ENCODE data around the gene SP7. TPM values are rescaled to one million over a fixed set of nuclear protein-coding genes. Genes with fewer than 3 reads are reported as not detected.
A peak's percentile ranks its signal among the peaks of the same experiment; 100 is the strongest.

Gene SP7
- total and polyA plus RNA-seq, 9 of the 15 experiments (the other 6 are each of a cell fraction or from before 2014, with no cell fraction given) = 0.04 TPM; not detected in 8

- FAIRE-seq (no peak), DNase-seq (ENCODE audit: extremely low read depth in 1 of 4, low spot score in 3 of 4) (peak in 1 of 4 experiments; percentile 33), ATAC-seq (no peak)
- no peak within 1 kb of the TSS for H3K4me3 ChIP-seq
- in situ Hi-C loops (cut with MboI) (no loop called here), intact Hi-C loops (cut with micrococcal nuclease) (no loop called here)
- ChIA-PET POLR2A (interaction anchor here (0.6 to 1.6 kb wide), 8 partner anchors 8 to 238 kb away, joined by 3 to 12 read pairs (median 4); partner anchors contain the start of gene AAAS), CTCF (ENCODE audit: low intra/inter-chr PET ratio) (no interaction called here)
- H3K4me2 ChIP-seq (ENCODE audit: insufficient read depth, low read length) = no peak within 1 kb of the TSS
- peak within 1 kb of the TSS; percentile 60; the same call in 2 of the 3 replicates for H3K27ac ChIP-seq (ENCODE audit: extremely low read depth, low read depth, low read length)
- peaks cover 66% of the 10 kb centered on the region for H3K36me3 ChIP-seq (ENCODE audit: control insufficient read depth, insufficient read depth, low read length)
- no peaks in the 10 kb centered on the region for H4K20me1 ChIP-seq (replicated peaks; ENCODE audit: control insufficient read depth, insufficient read depth, low read length)
- peaks cover 23 to 27% of the 10 kb centered on the region in 2 experiments; a peak in 4 of 5 replicates for H3K4me1 ChIP-seq (replicated peaks in 1 of 2; ENCODE audit: control insufficient read depth in 2 of 2, insufficient read depth in 2 of 2, low read length in 2 of 2)
- H3K9me3 ChIP-seq (replicated peaks; ENCODE audit: control insufficient read depth, insufficient read depth, low read depth, low read length) = no peaks in the 10 kb centered on the region
- BruUV-seq (replicated peaks) = no TSS peak
- H3K79me2 ChIP-seq (ENCODE audit: control insufficient read depth, insufficient read depth, low read length) = peaks cover 28% of the 10 kb centered on the region
- peak within 1 kb of the TSS in 1 of 2 experiments; percentile 14; a peak in 2 of 4 replicates for H3K9ac ChIP-seq (ENCODE audit: insufficient read depth in 1 of 2, low read depth in 2 of 2, low read length in 2 of 2)
- H3K9me1 ChIP-seq (ENCODE audit: control insufficient read depth, insufficient read depth, low read length) = no peaks in the 10 kb centered on the region
- no peaks in the 10 kb centered on the region for H3K27me3 ChIP-seq (ENCODE audit: control insufficient read depth in 2 of 2, insufficient read depth in 2 of 2, low read length in 2 of 2)
- no peak within 1 kb of the TSS for H2AFZ ChIP-seq (ENCODE audit: low read depth, low read length)
- 98% methylated on average over 47 of the region's 51 CpGs for WGBS (ENCODE audit: insufficient coverage, low coverage, missing lambda C conversion rate)
- TF ChIP-seq ZC3H4 (CRISPR knock-in tag; IDR thresholded peaks at IDR 0.05; ENCODE audit: borderline replicate concordance) = peak; percentile 50; the same call in 1 of the 2 replicates
- TF ChIP-seq MED1 (CRISPR knock-in tag; IDR thresholded peaks at IDR 0.05; ENCODE audit: borderline replicate concordance) = 0 out of 2 replicates have a peak, but pooled peaks have one; percentile 62
- TF ChIP-seq ZNF124 (CRISPR knock-in tag; IDR thresholded peaks at IDR 0.05) = no peak
- TF ChIP-seq POLR2AphosphoS5 (IDR thresholded peaks at IDR 0.05; ENCODE audit: control insufficient read depth, insufficient read depth, low read depth, low read length) = 0 out of 2 replicates have a peak, but pooled peaks have one; percentile 38
- TF ChIP-seq GABPB1 (CRISPR knock-in tag; IDR thresholded peaks at IDR 0.05) = peak; percentile 48
- TF ChIP-seq NFIC (IDR thresholded peaks at IDR 0.05) = peak; percentile 57
- TF ChIP-seq, protein P1, sequence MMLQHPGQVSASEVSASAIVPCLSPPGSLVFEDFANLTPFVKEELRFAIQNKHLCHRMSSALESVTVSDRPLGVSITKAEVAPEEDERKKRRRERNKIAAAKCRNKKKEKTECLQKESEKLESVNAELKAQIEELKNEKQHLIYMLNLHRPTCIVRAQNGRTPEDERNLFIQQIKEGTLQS (IDR thresholded peaks at IDR 0.05) = peak; percentile 6; the same call in 1 of the 2 replicates
- TF ChIP-seq, protein P1 (CRISPR knock-in tag; conservative IDR thresholded peaks at IDR 0.05) = no peak
- peak; percentile 45; the same call in 1 of the 2 replicates for TF ChIP-seq MAX (CRISPR knock-in tag; IDR thresholded peaks at IDR 0.05)
- TF ChIP-seq MLLT1 (IDR thresholded peaks at IDR 0.05) = peak in 1 of 2 experiments; percentile 35; a peak in 1 of 4 replicates
- TF ChIP-seq, protein P2, sequence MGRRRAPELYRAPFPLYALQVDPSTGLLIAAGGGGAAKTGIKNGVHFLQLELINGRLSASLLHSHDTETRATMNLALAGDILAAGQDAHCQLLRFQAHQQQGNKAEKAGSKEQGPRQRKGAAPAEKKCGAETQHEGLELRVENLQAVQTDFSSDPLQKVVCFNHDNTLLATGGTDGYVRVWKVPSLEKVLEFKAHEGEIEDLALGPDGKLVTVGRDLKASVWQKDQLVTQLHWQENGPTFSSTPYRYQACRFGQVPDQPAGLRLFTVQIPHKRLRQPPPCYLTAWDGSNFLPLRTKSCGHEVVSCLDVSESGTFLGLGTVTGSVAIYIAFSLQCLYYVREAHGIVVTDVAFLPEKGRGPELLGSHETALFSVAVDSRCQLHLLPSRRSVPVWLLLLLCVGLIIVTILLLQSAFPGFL (CRISPR knock-in tag; IDR thresholded peaks at IDR 0.05) = no peak
- peak; percentile 39 for TF ChIP-seq ZFX (CRISPR knock-in tag; IDR thresholded peaks at IDR 0.05)
- TF ChIP-seq, protein P3, sequence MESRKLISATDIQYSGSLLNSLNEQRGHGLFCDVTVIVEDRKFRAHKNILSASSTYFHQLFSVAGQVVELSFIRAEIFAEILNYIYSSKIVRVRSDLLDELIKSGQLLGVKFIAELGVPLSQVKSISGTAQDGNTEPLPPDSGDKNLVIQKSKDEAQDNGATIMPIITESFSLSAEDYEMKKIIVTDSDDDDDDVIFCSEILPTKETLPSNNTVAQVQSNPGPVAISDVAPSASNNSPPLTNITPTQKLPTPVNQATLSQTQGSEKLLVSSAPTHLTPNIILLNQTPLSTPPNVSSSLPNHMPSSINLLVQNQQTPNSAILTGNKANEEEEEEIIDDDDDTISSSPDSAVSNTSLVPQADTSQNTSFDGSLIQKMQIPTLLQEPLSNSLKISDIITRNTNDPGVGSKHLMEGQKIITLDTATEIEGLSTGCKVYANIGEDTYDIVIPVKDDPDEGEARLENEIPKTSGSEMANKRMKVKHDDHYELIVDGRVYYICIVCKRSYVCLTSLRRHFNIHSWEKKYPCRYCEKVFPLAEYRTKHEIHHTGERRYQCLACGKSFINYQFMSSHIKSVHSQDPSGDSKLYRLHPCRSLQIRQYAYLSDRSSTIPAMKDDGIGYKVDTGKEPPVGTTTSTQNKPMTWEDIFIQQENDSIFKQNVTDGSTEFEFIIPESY (CRISPR knock-in tag; IDR thresholded peaks at IDR 0.05) = peak; percentile 85
- TF ChIP-seq RFX1 (IDR thresholded peaks at IDR 0.05) = peak; percentile 54
- TF ChIP-seq STAG1 (CRISPR knock-in tag; IDR thresholded peaks at IDR 0.05; ENCODE audit: borderline replicate concordance) = 0 out of 2 replicates have a peak, but pooled peaks have one; percentile 17
Measured at GRCh38 chr12:53299454-53300180, 36.5 kb downstream of the SP7 start, which contains the start of gene MYG1. Gene MYG1 (plus strand): TSS chr12:53299695. CDS start chr12:53299738, 43 bp downstream.

Data from K562 (cell line).